Keratinocyte (primary cell): Measurements from ENCODE around the gene SPOCK1.

Experiments
- EZH2 ChIP-seq: IDR thresholded peaks from one replicate; pipeline ENCODE4 v1.6.1; 2012; ENCODE audit warnings: inconsistent platforms, mild to moderate bottlenecking, low read length, moderate library complexity
- TF ChIP-seq, protein P1 (sequence below), 3 experiments: IDR thresholded peaks in 1 of 3; conservative IDR thresholded peaks in 1 of 3; optimal IDR thresholded peaks in 1 of 3; 2 replicates in 2 of 3; 3 replicates in 1 of 3; pipeline versions ENCODE3 to v1.5.1; 2011; ENCODE audit warnings: low read length in 3 of 3, mild to moderate bottlenecking in 3 of 3, moderate library complexity in 2 of 3, control low read depth in 1 of 3, inconsistent platforms in 1 of 3; ENCODE audit not compliant: insufficient read depth in 2 of 3; ENCODE audit errors: extremely low read depth in 1 of 3

DNA sequence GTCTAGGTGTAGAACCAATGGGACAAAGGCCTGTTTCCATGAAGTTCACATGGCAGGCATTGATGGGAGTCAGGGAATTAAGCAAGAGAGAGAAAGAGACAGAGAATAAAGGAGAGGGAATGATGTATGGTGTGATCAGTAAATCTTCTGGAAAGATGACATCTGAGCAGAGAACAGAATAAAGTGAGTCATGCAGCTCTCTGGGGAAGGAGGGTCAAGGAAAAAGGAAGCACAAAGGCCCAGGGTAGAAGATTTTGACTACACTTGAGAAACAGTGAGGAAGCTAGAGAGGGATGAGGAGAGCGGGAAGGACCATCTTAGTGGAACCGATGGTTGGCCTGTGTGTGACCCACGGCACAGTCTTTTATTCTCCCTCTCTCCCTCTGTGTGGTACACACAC lies 425.9 kb downstream of the SPOCK1 start:
- TF ChIP-seq, protein P1, sequence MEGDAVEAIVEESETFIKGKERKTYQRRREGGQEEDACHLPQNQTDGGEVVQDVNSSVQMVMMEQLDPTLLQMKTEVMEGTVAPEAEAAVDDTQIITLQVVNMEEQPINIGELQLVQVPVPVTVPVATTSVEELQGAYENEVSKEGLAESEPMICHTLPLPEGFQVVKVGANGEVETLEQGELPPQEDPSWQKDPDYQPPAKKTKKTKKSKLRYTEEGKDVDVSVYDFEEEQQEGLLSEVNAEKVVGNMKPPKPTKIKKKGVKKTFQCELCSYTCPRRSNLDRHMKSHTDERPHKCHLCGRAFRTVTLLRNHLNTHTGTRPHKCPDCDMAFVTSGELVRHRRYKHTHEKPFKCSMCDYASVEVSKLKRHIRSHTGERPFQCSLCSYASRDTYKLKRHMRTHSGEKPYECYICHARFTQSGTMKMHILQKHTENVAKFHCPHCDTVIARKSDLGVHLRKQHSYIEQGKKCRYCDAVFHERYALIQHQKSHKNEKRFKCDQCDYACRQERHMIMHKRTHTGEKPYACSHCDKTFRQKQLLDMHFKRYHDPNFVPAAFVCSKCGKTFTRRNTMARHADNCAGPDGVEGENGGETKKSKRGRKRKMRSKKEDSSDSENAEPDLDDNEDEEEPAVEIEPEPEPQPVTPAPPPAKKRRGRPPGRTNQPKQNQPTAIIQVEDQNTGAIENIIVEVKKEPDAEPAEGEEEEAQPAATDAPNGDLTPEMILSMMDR (optimal IDR thresholded peaks at IDR 0.05 in 1 of 3, IDR thresholded peaks at IDR 0.05 in 1 of 3, conservative IDR thresholded peaks at IDR 0.05 in 1 of 3; ENCODE audit: extremely low read depth in 1 of 3, insufficient read depth in 2 of 3, low read length in 3 of 3): no peak
- no peak for TF ChIP-seq EZH2
